Measurements from ENCODE around the gene PLAGL2.

Gene PLAGL2

GRCh38 chr20:32189691-32190615, 17.6 kb downstream of the PLAGL2 start:
- in situ Hi-C loops (cut with MboI; ENCODE audit: low pct_unique_long_range_greater_than_20kb, low sequenced_read_pairs, unreplicated experiment) = no loop called here
- TF ChIP-seq, protein P1, sequence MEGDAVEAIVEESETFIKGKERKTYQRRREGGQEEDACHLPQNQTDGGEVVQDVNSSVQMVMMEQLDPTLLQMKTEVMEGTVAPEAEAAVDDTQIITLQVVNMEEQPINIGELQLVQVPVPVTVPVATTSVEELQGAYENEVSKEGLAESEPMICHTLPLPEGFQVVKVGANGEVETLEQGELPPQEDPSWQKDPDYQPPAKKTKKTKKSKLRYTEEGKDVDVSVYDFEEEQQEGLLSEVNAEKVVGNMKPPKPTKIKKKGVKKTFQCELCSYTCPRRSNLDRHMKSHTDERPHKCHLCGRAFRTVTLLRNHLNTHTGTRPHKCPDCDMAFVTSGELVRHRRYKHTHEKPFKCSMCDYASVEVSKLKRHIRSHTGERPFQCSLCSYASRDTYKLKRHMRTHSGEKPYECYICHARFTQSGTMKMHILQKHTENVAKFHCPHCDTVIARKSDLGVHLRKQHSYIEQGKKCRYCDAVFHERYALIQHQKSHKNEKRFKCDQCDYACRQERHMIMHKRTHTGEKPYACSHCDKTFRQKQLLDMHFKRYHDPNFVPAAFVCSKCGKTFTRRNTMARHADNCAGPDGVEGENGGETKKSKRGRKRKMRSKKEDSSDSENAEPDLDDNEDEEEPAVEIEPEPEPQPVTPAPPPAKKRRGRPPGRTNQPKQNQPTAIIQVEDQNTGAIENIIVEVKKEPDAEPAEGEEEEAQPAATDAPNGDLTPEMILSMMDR (IDR thresholded peaks at IDR 0.05; ENCODE audit: extremely low read depth, insufficient read depth, missing control alignments) = no peak
- DNase-seq (ENCODE audit: low spot score) = peak; percentile 56

DNA sequence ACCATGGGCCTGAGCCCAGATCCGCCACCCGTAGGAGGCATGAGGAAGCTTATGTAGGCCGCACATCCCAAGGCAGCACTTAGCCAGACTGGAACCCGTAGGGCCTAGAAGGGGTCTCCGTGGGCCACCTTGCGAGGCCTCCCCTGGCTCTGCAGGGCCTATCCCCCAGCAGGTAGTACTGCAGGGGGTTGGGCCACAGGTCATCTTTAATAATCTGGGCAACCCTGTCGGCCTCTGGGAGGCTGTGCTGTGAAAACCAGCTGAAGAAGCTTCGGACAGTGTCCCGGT, 18.5 kb downstream of the PLAGL2 start:
- TF ChIP-seq, protein P1 (IDR thresholded peaks at IDR 0.05; ENCODE audit: extremely low read depth, insufficient read depth, missing control alignments) = no peak
- DNase-seq (ENCODE audit: low spot score) = no peak
- in situ Hi-C loops (cut with MboI; ENCODE audit: low pct_unique_long_range_greater_than_20kb, low sequenced_read_pairs, unreplicated experiment) = no loop called here

DNA sequence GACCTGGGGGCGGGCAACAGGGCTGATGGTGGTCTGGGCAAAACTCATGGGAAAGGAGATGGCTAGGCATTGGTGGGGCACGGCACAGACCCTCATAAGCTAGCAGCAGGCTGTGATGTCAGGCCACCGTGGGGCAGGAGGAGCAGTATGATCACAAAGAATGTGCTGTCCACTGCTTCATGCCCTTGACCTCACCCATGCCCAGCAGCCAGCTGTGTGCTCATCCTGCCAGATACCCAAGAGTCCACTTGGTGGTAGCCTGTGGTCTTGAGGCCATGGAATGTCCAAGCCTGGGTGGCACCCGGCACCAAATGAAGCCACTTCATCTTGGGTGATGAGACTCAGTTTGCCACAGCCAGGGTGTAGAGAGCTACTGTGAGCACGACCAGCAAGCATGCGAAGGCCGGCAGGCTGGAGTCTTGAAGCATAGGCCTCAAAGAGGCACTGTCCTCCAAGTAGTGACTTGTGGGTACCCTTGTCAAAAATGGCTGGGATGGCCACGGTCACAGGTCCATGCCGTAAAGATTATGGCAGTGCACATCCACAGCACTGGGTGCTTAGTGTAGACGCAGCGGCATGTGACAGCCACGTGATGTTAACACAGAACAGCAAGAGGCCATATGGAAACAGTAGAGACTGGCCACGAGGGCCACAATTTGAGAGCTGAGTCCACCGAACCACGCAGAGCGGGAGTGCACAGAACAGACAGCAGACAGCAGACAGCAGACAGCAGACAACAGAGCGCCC, 19.0 kb downstream of the PLAGL2 start:
- in situ Hi-C loops (cut with MboI; ENCODE audit: low pct_unique_long_range_greater_than_20kb, low sequenced_read_pairs, unreplicated experiment) = no loop called here
- DNase-seq (ENCODE audit: low spot score) = no peak

DNA sequence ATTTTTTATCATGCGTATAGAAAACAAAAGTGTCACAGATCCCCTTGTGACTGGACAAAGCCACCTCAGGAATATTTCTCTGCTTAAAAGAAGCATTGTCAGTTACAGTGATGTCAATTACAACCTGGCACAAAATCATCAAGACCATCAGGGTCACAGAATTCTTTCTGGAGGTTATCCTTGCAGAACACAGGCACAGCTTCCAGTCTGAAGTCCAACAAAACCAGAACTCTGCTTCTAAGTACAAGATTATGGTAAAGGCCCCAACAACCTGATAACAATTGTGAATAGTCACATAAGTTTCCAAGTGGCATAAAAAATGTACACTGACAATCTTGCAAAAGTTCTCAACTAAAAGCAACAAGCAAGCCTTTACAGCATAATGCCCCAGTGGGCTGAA, 21.0 kb downstream of the PLAGL2 start:
- in situ Hi-C loops (cut with MboI; ENCODE audit: low pct_unique_long_range_greater_than_20kb, low sequenced_read_pairs, unreplicated experiment) = no loop called here
- no peak for DNase-seq (ENCODE audit: low spot score)
- TF ChIP-seq, protein P1 (IDR thresholded peaks at IDR 0.05; ENCODE audit: extremely low read depth, insufficient read depth, missing control alignments) = no peak

More for the DNA sequence above, 19.0 kb downstream of the PLAGL2 start:
- TF ChIP-seq, protein P1 (IDR thresholded peaks at IDR 0.05; ENCODE audit: extremely low read depth, insufficient read depth, missing control alignments) = no peak

GRCh38 chr20:32184961-32185603, 22.5 kb downstream of the PLAGL2 start:
- TF ChIP-seq, protein P1 (IDR thresholded peaks at IDR 0.05; ENCODE audit: extremely low read depth, insufficient read depth, missing control alignments) = no peak
- in situ Hi-C loops (cut with MboI; ENCODE audit: low pct_unique_long_range_greater_than_20kb, low sequenced_read_pairs, unreplicated experiment) = no loop called here
- no peak for DNase-seq (ENCODE audit: low spot score)

GRCh38 chr20:32183947-32184635, 23.5 kb downstream of the PLAGL2 start:
- TF ChIP-seq, protein P1 (IDR thresholded peaks at IDR 0.05; ENCODE audit: extremely low read depth, insufficient read depth, missing control alignments) = no peak
- no peak for DNase-seq (ENCODE audit: low spot score)
- in situ Hi-C loops (cut with MboI; ENCODE audit: low pct_unique_long_range_greater_than_20kb, low sequenced_read_pairs, unreplicated experiment) = no loop called here

Measured in GM13977 (cell line).